ENCODE results near the gene SOX6.

- TF ChIP-seq, protein P1, sequence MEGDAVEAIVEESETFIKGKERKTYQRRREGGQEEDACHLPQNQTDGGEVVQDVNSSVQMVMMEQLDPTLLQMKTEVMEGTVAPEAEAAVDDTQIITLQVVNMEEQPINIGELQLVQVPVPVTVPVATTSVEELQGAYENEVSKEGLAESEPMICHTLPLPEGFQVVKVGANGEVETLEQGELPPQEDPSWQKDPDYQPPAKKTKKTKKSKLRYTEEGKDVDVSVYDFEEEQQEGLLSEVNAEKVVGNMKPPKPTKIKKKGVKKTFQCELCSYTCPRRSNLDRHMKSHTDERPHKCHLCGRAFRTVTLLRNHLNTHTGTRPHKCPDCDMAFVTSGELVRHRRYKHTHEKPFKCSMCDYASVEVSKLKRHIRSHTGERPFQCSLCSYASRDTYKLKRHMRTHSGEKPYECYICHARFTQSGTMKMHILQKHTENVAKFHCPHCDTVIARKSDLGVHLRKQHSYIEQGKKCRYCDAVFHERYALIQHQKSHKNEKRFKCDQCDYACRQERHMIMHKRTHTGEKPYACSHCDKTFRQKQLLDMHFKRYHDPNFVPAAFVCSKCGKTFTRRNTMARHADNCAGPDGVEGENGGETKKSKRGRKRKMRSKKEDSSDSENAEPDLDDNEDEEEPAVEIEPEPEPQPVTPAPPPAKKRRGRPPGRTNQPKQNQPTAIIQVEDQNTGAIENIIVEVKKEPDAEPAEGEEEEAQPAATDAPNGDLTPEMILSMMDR (IDR thresholded peaks at IDR 0.05) = no peak
- no peak for TF ChIP-seq POLR2A (IDR thresholded peaks at IDR 0.05)
- TF ChIP-seq EP300 (IDR thresholded peaks at IDR 0.05; ENCODE audit: low read depth) = no peak
Measured at GRCh38 chr11:16136792-16137390, 219.5 kb downstream of the SOX6 start.
